Uterus (tissue), 4 donors: Measurements from ENCODE around the gene RNU1-1. TPM values are rescaled to one million over a fixed set of nuclear protein-coding genes. Genes with fewer than 3 reads are reported as not detected.
"Not testable (repeated sequence)": the region's sequence is repeated elsewhere in the genome, so short reads cannot be mapped to it uniquely, and the experiment has no call there.

Experiments
- DNase-seq, 2 donors: peaks; one replicate each; pipeline ENCODE4 v3.0.0-alpha.2; 2019 to 2020
- H3K27ac ChIP-seq, 2 donors: fragments of 200-600 bp; sonication (generic); 1 replicate in 1 of 2; 2 replicates in 1 of 2; pipeline ENCODE4 v1.5.1; 2016 to 2018
- H3K27me3 ChIP-seq, 2 donors: fragments of 200-600 bp; sonication (generic); one replicate each; pipeline ENCODE4 v1.5.1; 2018 to 2019; ENCODE audit warnings: control low read depth in 1 of 2
- H3K36me3 ChIP-seq, 2 donors: fragments of 200-600 bp; sonication (generic); one replicate each; pipeline ENCODE4 v1.5.1; 2019; ENCODE audit warnings: control low read depth in 1 of 2
- H3K4me1 ChIP-seq, 2 donors: fragments of 200-600 bp; sonication (generic); one replicate each; pipeline ENCODE4 v1.5.1; 2018 to 2019; ENCODE audit warnings: control low read depth in 1 of 2
- H3K4me3 ChIP-seq, 2 donors: fragments of 200-600 bp; sonication (generic); 1 replicate in 1 of 2; 2 replicates in 1 of 2; pipeline ENCODE4 v1.5.1; 2018 to 2019; ENCODE audit warnings: mild to moderate bottlenecking in 1 of 2
- H3K9me3 ChIP-seq, 2 donors: fragments of 200-600 bp; sonication (generic); one replicate each; pipeline ENCODE4 v1.5.1; 2019; ENCODE audit warnings: control low read depth in 1 of 2
- POLR2A ChIP-seq, 2 donors: fragments of 450-650 bp; IDR thresholded peaks; one replicate each; pipeline ENCODE4 v1.6.1; 2016; ENCODE audit warnings: antibody characterized with exemption in 2 of 2, mild to moderate bottlenecking in 1 of 2, moderate library complexity in 1 of 2
- intact Hi-C: fragments of 100-400 bp; cut with DNase I; formaldehyde crosslinking; loops from one replicate; pipeline ENCODE4 v1.15.1; 2023; ENCODE audit warnings: low total_unique reads
- total RNA-seq, 4 donors: library from RNA; depleted of rRNA in 3 of 4; stranded (reverse); fragments of >200 nt in 3 of 4; gene quantifications; one replicate each; pipeline versions ENCODE4 v1.1.0 to v1.2.4, GENCODE V29; 2014 to 2023
- TF ChIP-seq, protein P1 (sequence below), 4 experiments: fragments of 200-600 bp in 2 of 4; fragments of 450-650 bp in 2 of 4; sonication (generic) in 2 of 4; IDR thresholded peaks; one replicate each; pipeline ENCODE4 v1.5.1; 2016 to 2019; ENCODE audit warnings: antibody characterized with exemption in 4 of 4, mild to moderate bottlenecking in 2 of 4, moderate library complexity in 1 of 4
- donor health status: DM: yes; HTN: yes; CAD: no.

The RNU1-1 gene
- total RNA-seq, 4 donors from 2014 or later, result under 0.01 to 2,125 (median under 0.01) TPM

DNA sequence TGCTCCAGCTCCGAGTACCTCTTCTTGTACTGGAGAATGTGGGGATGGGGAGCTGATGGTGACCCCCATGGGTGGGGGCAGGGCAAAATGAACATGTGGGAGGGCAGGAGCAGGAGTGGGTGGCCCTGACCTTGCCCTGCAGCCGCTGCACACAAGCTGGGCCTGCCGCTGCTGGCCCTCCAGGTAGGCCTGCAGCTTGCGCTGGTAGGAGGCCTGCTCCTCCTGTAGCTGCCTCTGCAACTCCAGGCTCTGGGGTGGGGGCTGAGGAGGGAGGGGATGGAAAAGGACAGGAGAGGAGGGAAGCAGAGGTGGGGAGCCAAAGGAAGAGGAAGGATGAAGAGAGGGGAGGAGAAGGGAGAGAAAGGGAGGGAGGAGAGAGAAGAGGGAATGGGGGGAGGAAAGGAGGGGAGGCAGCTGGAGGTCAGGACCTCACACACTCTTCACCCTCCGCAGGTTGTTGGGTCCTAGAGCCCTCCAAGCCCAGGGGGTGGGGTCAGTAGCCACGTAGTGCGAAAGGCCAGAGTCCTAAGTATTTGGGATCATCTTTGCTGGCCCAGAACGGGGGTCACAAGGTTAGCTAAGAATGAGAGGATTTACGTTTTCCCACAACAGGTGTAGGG is 22.9 kb downstream of the RNU1-1 start:
- no peak overlapping the region for H3K27ac ChIP-seq
- TF ChIP-seq, protein P1, sequence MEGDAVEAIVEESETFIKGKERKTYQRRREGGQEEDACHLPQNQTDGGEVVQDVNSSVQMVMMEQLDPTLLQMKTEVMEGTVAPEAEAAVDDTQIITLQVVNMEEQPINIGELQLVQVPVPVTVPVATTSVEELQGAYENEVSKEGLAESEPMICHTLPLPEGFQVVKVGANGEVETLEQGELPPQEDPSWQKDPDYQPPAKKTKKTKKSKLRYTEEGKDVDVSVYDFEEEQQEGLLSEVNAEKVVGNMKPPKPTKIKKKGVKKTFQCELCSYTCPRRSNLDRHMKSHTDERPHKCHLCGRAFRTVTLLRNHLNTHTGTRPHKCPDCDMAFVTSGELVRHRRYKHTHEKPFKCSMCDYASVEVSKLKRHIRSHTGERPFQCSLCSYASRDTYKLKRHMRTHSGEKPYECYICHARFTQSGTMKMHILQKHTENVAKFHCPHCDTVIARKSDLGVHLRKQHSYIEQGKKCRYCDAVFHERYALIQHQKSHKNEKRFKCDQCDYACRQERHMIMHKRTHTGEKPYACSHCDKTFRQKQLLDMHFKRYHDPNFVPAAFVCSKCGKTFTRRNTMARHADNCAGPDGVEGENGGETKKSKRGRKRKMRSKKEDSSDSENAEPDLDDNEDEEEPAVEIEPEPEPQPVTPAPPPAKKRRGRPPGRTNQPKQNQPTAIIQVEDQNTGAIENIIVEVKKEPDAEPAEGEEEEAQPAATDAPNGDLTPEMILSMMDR (IDR thresholded peaks at IDR 0.05), result no peak
- no peak for TF ChIP-seq POLR2A (IDR thresholded peaks at IDR 0.05)
- no peak for DNase-seq
- intact Hi-C loops, result no loop called here
- H3K4me1 ChIP-seq, result no peaks in the 10 kb centered on the region
- no peaks in the 10 kb centered on the region for H3K36me3 ChIP-seq
- H3K4me3 ChIP-seq, result no peak overlapping the region
- H3K27me3 ChIP-seq, result no peaks in the 10 kb centered on the region
- no peaks in the 10 kb centered on the region for H3K9me3 ChIP-seq

DNA sequence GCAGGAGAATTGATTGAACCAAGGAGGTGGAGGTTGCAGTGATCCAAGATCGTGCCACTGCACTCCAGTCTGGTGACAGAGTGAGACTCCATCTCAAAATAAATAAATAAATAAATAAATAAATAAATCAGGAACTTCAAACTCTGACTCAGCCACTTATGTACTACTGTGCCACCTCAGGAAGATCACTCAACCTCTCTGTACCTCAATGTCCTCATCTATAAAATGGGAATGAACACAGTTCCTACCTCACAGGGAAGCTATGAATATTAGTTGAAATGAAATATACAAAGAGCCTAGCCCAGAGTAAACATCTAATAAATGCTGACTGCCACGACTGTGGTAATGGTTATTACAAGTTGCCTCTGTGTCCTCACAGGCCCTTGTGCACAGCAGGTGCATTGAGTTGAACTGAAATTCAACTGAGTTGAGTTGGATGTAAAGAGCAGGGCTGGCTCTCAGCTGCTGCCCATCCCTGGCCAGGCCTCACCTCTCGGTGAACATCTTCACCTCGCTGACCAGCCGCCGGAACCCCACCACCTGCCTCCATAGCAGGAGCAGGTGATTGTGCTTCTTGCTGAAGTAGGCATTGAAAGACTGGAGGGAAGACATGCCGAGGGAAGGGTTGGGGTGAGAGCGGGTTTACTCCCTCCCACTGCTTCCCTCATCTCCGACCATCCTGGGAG is 24.7 kb downstream of the RNU1-1 start:
- H3K36me3 ChIP-seq, H3K4me3 ChIP-seq, DNase-seq, H3K4me1 ChIP-seq, H3K27me3 ChIP-seq, H3K9me3 ChIP-seq, intact Hi-C loops, H3K27ac ChIP-seq: not testable (repeated sequence)

- H3K4me1 ChIP-seq, H3K9me3 ChIP-seq, H3K27ac ChIP-seq, DNase-seq, H3K27me3 ChIP-seq, H3K4me3 ChIP-seq, intact Hi-C loops, H3K36me3 ChIP-seq: not testable (repeated sequence)
Observed at GRCh38 chr1:16487011-16487410, 27.1 kb downstream of the RNU1-1 start.

DNA sequence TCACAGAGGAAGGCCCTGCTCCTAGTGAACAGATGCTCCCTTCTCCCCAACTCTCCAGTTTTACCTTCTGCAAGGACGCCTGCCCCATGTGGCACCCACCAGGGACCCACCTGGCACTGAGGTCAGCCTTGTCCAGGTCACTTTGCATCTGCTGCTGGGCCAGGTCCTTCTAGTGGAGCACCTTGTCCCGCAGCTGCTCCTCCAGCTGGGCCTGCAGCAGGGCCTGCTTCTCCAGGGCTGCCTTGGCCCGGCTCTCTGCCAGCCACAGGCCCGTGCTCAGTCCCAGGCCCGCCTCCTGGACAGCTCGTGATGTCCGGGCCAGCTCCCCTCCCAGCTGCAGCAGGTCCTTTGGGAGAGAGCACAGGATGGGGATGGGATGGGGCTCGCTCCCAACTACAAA is 27.8 kb downstream of the RNU1-1 start:
- intact Hi-C loops, result not testable (repeated sequence)

GRCh38 chr1:16484931-16485330 is 29.2 kb downstream of the RNU1-1 start:
- no peaks in the 10 kb centered on the region for H3K4me1 ChIP-seq
- no peaks in the 10 kb centered on the region for H3K9me3 ChIP-seq
- TF ChIP-seq, protein P1 (IDR thresholded peaks at IDR 0.05), result no peak
- no peak for TF ChIP-seq POLR2A (IDR thresholded peaks at IDR 0.05)
- intact Hi-C loops, result no loop called here
- no peak overlapping the region for H3K27ac ChIP-seq
- H3K4me3 ChIP-seq, result no peak overlapping the region
- no peaks in the 10 kb centered on the region for H3K27me3 ChIP-seq
- no peak for DNase-seq
- no peaks in the 10 kb centered on the region for H3K36me3 ChIP-seq

More for the DNA sequence above, 27.8 kb downstream of the RNU1-1 start:
- H3K27me3 ChIP-seq, H3K27ac ChIP-seq, DNase-seq, H3K36me3 ChIP-seq, H3K9me3 ChIP-seq, H3K4me3 ChIP-seq, H3K4me1 ChIP-seq: not testable (repeated sequence)

- Histone ChIP-seq H3K36me3 (no peaks in the 10 kb centered on the region), H3K4me3 (no peak overlapping the region)
Observed at GRCh38 chr1:16484501-16484835, 29.6 kb downstream of the RNU1-1 start.

GRCh38 chr1:16483639-16484500 is 30.2 kb downstream of the RNU1-1 start:
- H3K27me3 ChIP-seq, DNase-seq, H3K9me3 ChIP-seq, intact Hi-C loops, H3K4me1 ChIP-seq, H3K36me3 ChIP-seq, H3K27ac ChIP-seq, H3K4me3 ChIP-seq: not testable (repeated sequence)

More at GRCh38 chr1:16484501-16484835, 29.6 kb downstream of the RNU1-1 start:
- no peaks in the 10 kb centered on the region for H3K27me3 ChIP-seq
- no peak for DNase-seq
- no peak for TF ChIP-seq POLR2A (IDR thresholded peaks at IDR 0.05)
- TF ChIP-seq, protein P1 (IDR thresholded peaks at IDR 0.05), result no peak
- H3K9me3 ChIP-seq, result no peaks in the 10 kb centered on the region
- H3K4me1 ChIP-seq, result no peaks in the 10 kb centered on the region
- intact Hi-C loops, result no loop called here
- H3K27ac ChIP-seq, result no peak overlapping the region

- H3K4me3 ChIP-seq, DNase-seq, H3K27ac ChIP-seq, H3K9me3 ChIP-seq, intact Hi-C loops, H3K36me3 ChIP-seq, H3K4me1 ChIP-seq, H3K27me3 ChIP-seq: not testable (repeated sequence)
Observed at GRCh38 chr1:16483146-16483545, 30.9 kb downstream of the RNU1-1 start.
